HepG2 (cell line): ENCODE results near the gene RAC3. TPM values are rescaled to one million over a fixed set of nuclear protein-coding genes. Genes with fewer than 3 reads are reported as not detected.

Source experiments
- AKAP8 ChIP-seq: sonication (generic); formaldehyde crosslinking; IDR thresholded peaks from 2 replicates; pipeline ENCODE4 v1.5.1; 2020; ENCODE audit warnings: mild to moderate bottlenecking, missing genetic modification reagents
- DNMT3B ChIP-seq: conservative IDR thresholded peaks from 2 replicates; pipeline ENCODE4 v1.6.1; 2016; ENCODE audit warnings: missing biosample characterization, control low read depth
- ELF1 ChIP-seq: sonication (generic); formaldehyde crosslinking; IDR thresholded peaks from 2 replicates; pipeline ENCODE4 v1.4.0; 2020; ENCODE audit warnings: missing genetic modification reagents
- FOXA1 ChIP-seq, 2 experiments: fragments of 450-650 bp in 1 of 2; sonication (generic) in 1 of 2; formaldehyde crosslinking in 1 of 2; IDR thresholded peaks; 2 replicates each; pipeline versions ENCODE4 v1.4.0 to v1.6.1; 2016 to 2020; ENCODE audit warnings: missing genetic modification reagents in 1 of 2
- GATAD2A ChIP-seq: IDR thresholded peaks from 2 replicates; pipeline ENCODE4 v1.6.1; 2016
- HNRNPH1 ChIP-seq: fragments of 200-400 bp; formaldehyde crosslinking; optimal IDR thresholded peaks from 2 replicates; pipeline ENCODE3; 2017; ENCODE audit warnings: mild to moderate bottlenecking, low read depth, low read length
- ISL2 ChIP-seq: sonication (generic); formaldehyde crosslinking; IDR thresholded peaks from 2 replicates; pipeline ENCODE4 v1.5.0; 2020; ENCODE audit warnings: missing genetic modification reagents
- LCORL ChIP-seq, 2 experiments: fragments of 450-650 bp in 1 of 2; sonication (generic) in 1 of 2; formaldehyde crosslinking in 1 of 2; IDR thresholded peaks; 2 replicates each; pipeline versions ENCODE4 v1.5.0 to v1.6.1; 2017 to 2020; ENCODE audit warnings: antibody characterized with exemption in 1 of 2, missing genetic modification reagents in 1 of 2
- MAZ ChIP-seq, 2 experiments: sonication (generic) in 1 of 2; formaldehyde crosslinking in 1 of 2; IDR thresholded peaks; 2 replicates each; pipeline versions ENCODE4 v1.5.0 to v1.6.1; 2012 to 2020; ENCODE audit warnings: low read depth in 2 of 2, mild to moderate bottlenecking in 2 of 2, borderline replicate concordance in 1 of 2, improper control_type of control experiment in 1 of 2, low read length in 1 of 2, missing genetic modification reagents in 1 of 2, moderate library complexity in 1 of 2
- POLR2AphosphoS2 ChIP-seq: IDR thresholded peaks from 2 replicates; pipeline ENCODE4 v1.6.1; 2011; ENCODE audit warnings: low read depth, low read length, improper control_type of control experiment
- SIX4 ChIP-seq: sonication (generic); formaldehyde crosslinking; IDR thresholded peaks from 2 replicates; pipeline ENCODE4 v1.4.0; 2020; ENCODE audit warnings: missing genetic modification reagents
- ZBTB26 ChIP-seq: IDR thresholded peaks from 2 replicates; pipeline ENCODE4 v1.6.1; 2016; ENCODE audit warnings: missing compliant biosample characterization, missing genetic modification reagents, borderline replicate concordance
- ZNF234 ChIP-seq: sonication (generic); formaldehyde crosslinking; conservative IDR thresholded peaks from 2 replicates; pipeline ENCODE4 v1.5.1; 2020; ENCODE audit warnings: mild to moderate bottlenecking, missing genetic modification reagents
- ZNF503 ChIP-seq: sonication (generic); formaldehyde crosslinking; IDR thresholded peaks from 2 replicates; pipeline ENCODE4 v1.4.0; 2020; ENCODE audit warnings: missing genetic modification reagents
- ZNF543 ChIP-seq: sonication (generic); formaldehyde crosslinking; IDR thresholded peaks from 2 replicates; pipeline ENCODE4 v1.4.0; 2020; ENCODE audit warnings: mild to moderate bottlenecking, missing genetic modification reagents
- ZNF639 ChIP-seq: conservative IDR thresholded peaks from 2 replicates; pipeline ENCODE4 v1.6.1; 2018; ENCODE audit warnings: missing genetic modification reagents
- ZNF672 ChIP-seq: sonication (generic); formaldehyde crosslinking; IDR thresholded peaks from 2 replicates; pipeline ENCODE4 v1.8.1; 2022; ENCODE audit warnings: missing genetic modification reagents
- polyA plus RNA-seq, 8 experiments: library from polyadenylated mRNA; depleted of rRNA in 3 of 8; stranded (reverse) in 7 of 8; unstranded in 1 of 8; fragments of >200 nt; fragmentation: Illumina TruSeq in 4 of 8; extraction: Trizol in 4 of 8; gene quantifications; 2 replicates each; pipeline versions ENCODE4 v1.2.1 to v1.2.3, GENCODE V29; 2011 to 2016; ENCODE audit warnings: low read depth in 4 of 8, missing spikeins in 1 of 8, mixed read lengths in 1 of 8; ENCODE audit not compliant: insufficient read depth in 1 of 8
- total RNA-seq, 5 experiments: library from RNA; depleted of rRNA; stranded (reverse); fragments of >200 nt; fragmentation: Illumina TruSeq; extraction: Trizol; gene quantifications; 2 replicates each; pipeline ENCODE4 v1.2.3, GENCODE V29; 2016; ENCODE audit warnings: low read depth in 1 of 5
- TF ChIP-seq, protein P1 (sequence below): sonication (generic); formaldehyde crosslinking; IDR thresholded peaks from 2 replicates; pipeline ENCODE4 v1.4.0; 2020; ENCODE audit warnings: missing genetic modification reagents

The RAC3 gene
- total and polyA plus RNA-seq, 2 of the 13 experiments (the other 11 are each of a cell fraction or from before 2014, with no cell fraction given) = 10.5 to 21.3 TPM

DNA sequence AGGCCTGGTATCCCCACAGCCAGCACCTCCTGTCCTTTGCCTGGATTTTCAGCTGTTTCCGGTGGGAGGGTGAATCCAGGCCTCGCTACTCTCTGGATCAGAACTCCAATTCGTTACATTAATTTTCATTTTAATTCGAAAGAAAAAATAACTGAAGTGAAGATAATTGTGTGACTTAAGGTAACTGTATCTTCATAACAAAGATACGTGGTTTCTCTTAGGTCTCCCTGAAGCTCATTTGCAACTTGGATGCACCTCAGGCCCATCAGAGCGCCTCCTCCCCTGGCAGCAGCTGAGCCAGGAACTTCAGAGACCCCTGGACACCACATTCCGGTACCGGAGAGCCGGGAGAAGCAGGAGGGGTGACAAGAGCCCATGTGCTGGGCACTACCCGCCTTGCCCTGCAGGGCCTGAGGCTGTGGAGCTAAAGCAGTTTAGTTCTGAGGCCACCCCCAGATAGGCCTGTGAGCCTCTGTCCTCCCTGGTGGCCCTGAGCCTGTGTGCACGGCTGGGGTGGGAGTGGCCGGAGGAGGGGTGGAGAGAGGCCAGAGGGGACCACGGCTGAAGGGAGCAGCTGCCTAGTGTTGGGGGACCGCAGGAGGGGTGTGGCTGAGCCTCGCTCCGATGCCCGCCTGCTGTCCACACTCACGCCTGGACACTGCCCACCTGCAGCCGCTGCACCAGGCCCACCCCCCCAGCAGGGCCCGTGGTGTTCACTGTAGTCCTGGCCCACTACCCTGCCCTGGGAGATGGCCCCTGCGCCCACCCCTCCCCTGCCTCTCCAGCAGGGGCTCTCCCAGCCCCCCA lies 45.5 kb downstream of the RAC3 start (continued):
- TF ChIP-seq ZNF639 (CRISPR knock-in tag) (0 out of 2 replicates have a peak, but pooled peaks have one; percentile 22), SIX4 (no peak), GATAD2A (CRISPR knock-in tag) (no peak), ZNF234 (CRISPR knock-in tag) (no peak), MAZ (IDR thresholded peaks at IDR 0.05; ENCODE audit: borderline replicate concordance, low read depth, low read length) (no peak), MAZ (CRISPR knock-in tag; IDR thresholded peaks at IDR 0.05; ENCODE audit: low read depth) (peak; percentile 41; the same call in 1 of the 2 replicates), ELF1 (CRISPR knock-in tag) (no peak), ISL2 (no peak), POLR2AphosphoS2 (peak; percentile 35; the same call in 1 of the 2 replicates), AKAP8 (peak; percentile 100), ZNF503 (CRISPR knock-in tag) (no peak), ZNF543 (CRISPR knock-in tag) (no peak), ZNF672 (no peak), FOXA1 (IDR thresholded peaks at IDR 0.05) (no peak), FOXA1 (CRISPR knock-in tag; IDR thresholded peaks at IDR 0.05) (0 out of 2 replicates have a peak, but pooled peaks have one; percentile 5), DNMT3B (no peak), LCORL (IDR thresholded peaks at IDR 0.05) (no peak), LCORL (CRISPR knock-in tag; IDR thresholded peaks at IDR 0.05) (no peak), ZBTB26 (CRISPR knock-in tag) (no peak), HNRNPH1 (peak; percentile 31)
- TF ChIP-seq, protein P1, sequence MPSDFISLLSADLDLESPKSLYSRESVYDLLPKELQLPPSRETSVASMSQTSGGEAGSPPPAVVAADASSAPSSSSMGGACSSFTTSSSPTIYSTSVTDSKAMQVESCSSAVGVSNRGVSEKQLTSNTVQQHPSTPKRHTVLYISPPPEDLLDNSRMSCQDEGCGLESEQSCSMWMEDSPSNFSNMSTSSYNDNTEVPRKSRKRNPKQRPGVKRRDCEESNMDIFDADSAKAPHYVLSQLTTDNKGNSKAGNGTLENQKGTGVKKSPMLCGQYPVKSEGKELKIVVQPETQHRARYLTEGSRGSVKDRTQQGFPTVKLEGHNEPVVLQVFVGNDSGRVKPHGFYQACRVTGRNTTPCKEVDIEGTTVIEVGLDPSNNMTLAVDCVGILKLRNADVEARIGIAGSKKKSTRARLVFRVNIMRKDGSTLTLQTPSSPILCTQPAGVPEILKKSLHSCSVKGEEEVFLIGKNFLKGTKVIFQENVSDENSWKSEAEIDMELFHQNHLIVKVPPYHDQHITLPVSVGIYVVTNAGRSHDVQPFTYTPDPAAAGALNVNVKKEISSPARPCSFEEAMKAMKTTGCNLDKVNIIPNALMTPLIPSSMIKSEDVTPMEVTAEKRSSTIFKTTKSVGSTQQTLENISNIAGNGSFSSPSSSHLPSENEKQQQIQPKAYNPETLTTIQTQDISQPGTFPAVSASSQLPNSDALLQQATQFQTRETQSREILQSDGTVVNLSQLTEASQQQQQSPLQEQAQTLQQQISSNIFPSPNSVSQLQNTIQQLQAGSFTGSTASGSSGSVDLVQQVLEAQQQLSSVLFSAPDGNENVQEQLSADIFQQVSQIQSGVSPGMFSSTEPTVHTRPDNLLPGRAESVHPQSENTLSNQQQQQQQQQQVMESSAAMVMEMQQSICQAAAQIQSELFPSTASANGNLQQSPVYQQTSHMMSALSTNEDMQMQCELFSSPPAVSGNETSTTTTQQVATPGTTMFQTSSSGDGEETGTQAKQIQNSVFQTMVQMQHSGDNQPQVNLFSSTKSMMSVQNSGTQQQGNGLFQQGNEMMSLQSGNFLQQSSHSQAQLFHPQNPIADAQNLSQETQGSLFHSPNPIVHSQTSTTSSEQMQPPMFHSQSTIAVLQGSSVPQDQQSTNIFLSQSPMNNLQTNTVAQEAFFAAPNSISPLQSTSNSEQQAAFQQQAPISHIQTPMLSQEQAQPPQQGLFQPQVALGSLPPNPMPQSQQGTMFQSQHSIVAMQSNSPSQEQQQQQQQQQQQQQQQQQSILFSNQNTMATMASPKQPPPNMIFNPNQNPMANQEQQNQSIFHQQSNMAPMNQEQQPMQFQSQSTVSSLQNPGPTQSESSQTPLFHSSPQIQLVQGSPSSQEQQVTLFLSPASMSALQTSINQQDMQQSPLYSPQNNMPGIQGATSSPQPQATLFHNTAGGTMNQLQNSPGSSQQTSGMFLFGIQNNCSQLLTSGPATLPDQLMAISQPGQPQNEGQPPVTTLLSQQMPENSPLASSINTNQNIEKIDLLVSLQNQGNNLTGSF (CRISPR knock-in tag) = no peak
